ENCODE results near the gene ZNF805.

The ZNF805 gene

DNA sequence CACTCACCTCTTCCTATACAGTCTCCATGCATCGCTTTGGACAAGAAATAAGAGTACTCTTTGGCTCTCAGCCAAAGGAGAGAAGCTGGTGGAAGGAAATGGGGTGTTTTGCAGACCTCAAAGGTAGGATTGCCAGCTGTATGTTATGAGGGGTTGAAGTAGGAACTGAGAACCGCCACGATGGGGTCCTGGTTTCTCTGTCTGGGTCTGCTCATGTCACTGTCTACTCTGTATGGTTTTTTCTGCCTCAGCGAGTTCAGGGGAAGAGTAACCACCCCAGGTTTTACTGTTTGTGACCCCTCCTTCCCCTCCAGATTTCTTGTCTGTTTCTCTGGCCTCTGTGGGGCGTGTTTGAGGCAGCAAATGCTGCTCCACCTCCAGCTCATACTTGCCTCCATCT, 4.1 kb downstream of the ZNF805 start:
- Histone ChIP-seq H3K9me3 (ENCODE audit: control insufficient read depth, insufficient read depth, low read depth, low read length) (no peaks in the 10 kb centered on the region), H3K36me3 (ENCODE audit: control insufficient read depth in 2 of 2, insufficient read depth in 1 of 2, low read length in 2 of 2) (peaks cover 28 to 66% of the 10 kb centered on the region in 2 experiments), H3K4me3 (ENCODE audit: low read depth, low read length) (no peak overlapping the region), H3K27ac (ENCODE audit: extremely low read depth, low read depth, low read length) (no peak overlapping the region), H3K4me1 (ENCODE audit: control insufficient read depth, insufficient read depth, low read length) (no peaks in the 10 kb centered on the region; the same call in 1 of the 2 replicates)
- POLR2A ChIA-PET: no interaction called here
- TF ChIP-seq KLF17 (tag by site-specific recombination; IDR thresholded peaks at IDR 0.05): no peak
- TF ChIP-seq ZNF777 (tag by site-specific recombination; IDR thresholded peaks at IDR 0.05; ENCODE audit: borderline replicate concordance): no peak
- TF ChIP-seq ZNF433 (tag by site-specific recombination; IDR thresholded peaks at IDR 0.05; ENCODE audit: low read depth): no peak
- TF ChIP-seq KLF9 (tag by site-specific recombination; IDR thresholded peaks at IDR 0.05; ENCODE audit: low read depth): no peak
- TF ChIP-seq ZNF302 (tag by site-specific recombination; IDR thresholded peaks at IDR 0.05; ENCODE audit: low read depth): no peak
- TF ChIP-seq ZNF341 (tag by site-specific recombination; IDR thresholded peaks at IDR 0.05; ENCODE audit: low read depth): no peak
- TF ChIP-seq ZBTB20 (tag by site-specific recombination; IDR thresholded peaks at IDR 0.05): no peak
- no peak for TF ChIP-seq ZNF585B (tag by site-specific recombination; IDR thresholded peaks at IDR 0.05)
- no peak for TF ChIP-seq OSR2 (tag by site-specific recombination; IDR thresholded peaks at IDR 0.05)
- TF ChIP-seq ZNF555 (tag by site-specific recombination; conservative IDR thresholded peaks at IDR 0.05): no peak
- TF ChIP-seq SALL2 (tag by site-specific recombination; IDR thresholded peaks at IDR 0.05; ENCODE audit: borderline replicate concordance): no peak
- no peak for TF ChIP-seq OVOL3 (tag by site-specific recombination; IDR thresholded peaks at IDR 0.05)
- TF ChIP-seq, protein P1, sequence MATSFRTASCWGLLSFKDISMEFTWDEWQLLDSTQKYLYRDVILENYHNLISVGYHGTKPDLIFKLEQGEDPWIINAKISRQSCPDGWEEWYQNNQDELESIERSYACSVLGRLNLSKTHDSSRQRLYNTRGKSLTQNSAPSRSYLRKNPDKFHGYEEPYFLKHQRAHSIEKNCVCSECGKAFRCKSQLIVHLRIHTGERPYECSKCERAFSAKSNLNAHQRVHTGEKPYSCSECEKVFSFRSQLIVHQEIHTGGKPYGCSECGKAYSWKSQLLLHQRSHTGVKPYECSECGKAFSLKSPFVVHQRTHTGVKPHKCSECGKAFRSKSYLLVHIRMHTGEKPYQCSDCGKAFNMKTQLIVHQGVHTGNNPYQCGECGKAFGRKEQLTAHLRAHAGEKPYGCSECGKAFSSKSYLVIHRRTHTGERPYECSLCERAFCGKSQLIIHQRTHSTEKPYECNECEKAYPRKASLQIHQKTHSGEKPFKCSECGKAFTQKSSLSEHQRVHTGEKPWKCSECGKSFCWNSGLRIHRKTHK (tag by site-specific recombination; IDR thresholded peaks at IDR 0.05): no peak
- no peak for TF ChIP-seq ZBTB7A (tag by site-specific recombination; IDR thresholded peaks at IDR 0.05; ENCODE audit: low read depth)
- TF ChIP-seq ZNF488 (tag by site-specific recombination; IDR thresholded peaks at IDR 0.05): no peak
- TF ChIP-seq ZNF138 (tag by site-specific recombination; IDR thresholded peaks at IDR 0.05; ENCODE audit: borderline replicate concordance): no peak
- no peak for TF ChIP-seq ZNF112 (tag by site-specific recombination; IDR thresholded peaks at IDR 0.05)
- no peak for TF ChIP-seq ZNF366 (tag by site-specific recombination; conservative IDR thresholded peaks at IDR 0.05)
- no peak for TF ChIP-seq SP3 (tag by site-specific recombination; IDR thresholded peaks at IDR 0.05)
- CTCF ChIA-PET: no interaction called here

DNA sequence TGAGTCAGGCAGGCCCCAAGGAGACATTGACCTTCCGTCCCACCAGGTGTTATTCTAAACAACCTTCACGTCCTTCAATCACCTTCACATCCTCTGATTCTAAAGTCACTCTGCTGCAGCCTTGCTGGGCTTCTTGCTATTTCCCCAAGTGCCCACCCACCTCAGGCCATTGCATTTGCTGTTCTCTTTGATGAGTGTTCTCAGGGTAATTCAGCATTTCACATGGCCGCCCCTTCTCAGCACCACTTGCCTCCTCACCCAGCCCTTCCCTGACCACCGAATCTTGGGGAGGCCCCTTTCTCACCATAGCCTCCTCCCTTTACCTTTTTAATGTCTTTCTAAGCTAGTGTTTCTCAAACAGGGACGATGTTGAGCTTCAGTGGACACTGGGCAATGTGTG, 4.6 kb downstream of the ZNF805 start:
- H3K4me3 ChIP-seq (ENCODE audit: low read depth, low read length): no peak overlapping the region
- H3K4me1 ChIP-seq (ENCODE audit: control insufficient read depth, insufficient read depth, low read length): no peaks in the 10 kb centered on the region; the same call in 1 of the 2 replicates
- H3K9me3 ChIP-seq (ENCODE audit: control insufficient read depth, insufficient read depth, low read depth, low read length): no peaks in the 10 kb centered on the region
- H3K27ac ChIP-seq (ENCODE audit: extremely low read depth, low read depth, low read length): no peak overlapping the region
- ChIA-PET CTCF (no interaction called here), POLR2A (no interaction called here)
- H3K36me3 ChIP-seq (ENCODE audit: control insufficient read depth in 2 of 2, insufficient read depth in 1 of 2, low read length in 2 of 2): peaks cover 28 to 70% of the 10 kb centered on the region in 2 experiments
- no peak for TF ChIP-seq ZNF664 (tag by site-specific recombination; IDR thresholded peaks at IDR 0.05)
- no peak for TF ChIP-seq ZNF433 (tag by site-specific recombination; IDR thresholded peaks at IDR 0.05; ENCODE audit: low read depth)
- no peak for TF ChIP-seq ZNF768 (tag by site-specific recombination; IDR thresholded peaks at IDR 0.05)
- TF ChIP-seq, protein P2, sequence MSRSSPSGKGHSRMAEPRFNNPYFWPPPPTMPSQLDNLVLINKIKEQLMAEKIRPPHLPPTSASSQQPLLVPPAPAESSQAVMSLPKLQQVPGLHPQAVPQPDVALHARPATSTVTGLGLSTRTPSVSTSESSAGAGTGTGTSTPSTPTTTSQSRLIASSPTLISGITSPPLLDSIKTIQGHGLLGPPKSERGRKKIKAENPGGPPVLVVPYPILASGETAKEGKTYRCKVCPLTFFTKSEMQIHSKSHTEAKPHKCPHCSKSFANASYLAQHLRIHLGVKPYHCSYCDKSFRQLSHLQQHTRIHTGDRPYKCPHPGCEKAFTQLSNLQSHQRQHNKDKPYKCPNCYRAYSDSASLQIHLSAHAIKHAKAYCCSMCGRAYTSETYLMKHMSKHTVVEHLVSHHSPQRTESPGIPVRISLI (tag by site-specific recombination; IDR thresholded peaks at IDR 0.05): no peak
- no peak for TF ChIP-seq ZNF24 (tag by site-specific recombination; IDR thresholded peaks at IDR 0.05)
- no peak for TF ChIP-seq ZNF292 (tag by site-specific recombination; IDR thresholded peaks at IDR 0.05; ENCODE audit: borderline replicate concordance, low read depth)
- no peak for TF ChIP-seq TSHZ1 (tag by site-specific recombination; IDR thresholded peaks at IDR 0.05; ENCODE audit: borderline replicate concordance)
- TF ChIP-seq, protein P3, sequence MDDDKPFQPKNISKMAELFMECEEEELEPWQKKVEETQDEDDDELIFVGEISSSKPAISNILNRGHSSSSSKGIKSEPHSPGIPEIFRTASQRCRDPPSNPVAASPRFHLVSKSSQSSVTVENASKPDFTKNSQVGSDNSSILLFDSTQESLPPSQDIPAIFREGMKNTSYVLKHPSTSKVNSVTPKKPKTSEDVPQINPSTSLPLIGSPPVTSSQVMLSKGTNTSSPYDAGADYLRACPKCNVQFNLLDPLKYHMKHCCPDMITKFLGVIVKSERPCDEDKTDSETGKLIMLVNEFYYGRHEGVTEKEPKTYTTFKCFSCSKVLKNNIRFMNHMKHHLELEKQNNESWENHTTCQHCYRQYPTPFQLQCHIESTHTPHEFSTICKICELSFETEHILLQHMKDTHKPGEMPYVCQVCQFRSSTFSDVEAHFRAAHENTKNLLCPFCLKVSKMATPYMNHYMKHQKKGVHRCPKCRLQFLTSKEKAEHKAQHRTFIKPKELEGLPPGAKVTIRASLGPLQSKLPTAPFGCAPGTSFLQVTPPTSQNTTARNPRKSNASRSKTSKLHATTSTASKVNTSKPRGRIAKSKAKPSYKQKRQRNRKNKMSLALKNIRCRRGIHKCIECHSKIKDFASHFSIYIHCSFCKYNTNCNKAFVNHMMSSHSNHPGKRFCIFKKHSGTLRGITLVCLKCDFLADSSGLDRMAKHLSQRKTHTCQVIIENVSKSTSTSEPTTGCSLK (tag by site-specific recombination; IDR thresholded peaks at IDR 0.05): no peak
